NCI-H1930 (cell line): ENCODE measurements around the gene CEACAM4.
"Not testable (repeated sequence)": the region's sequence is repeated elsewhere in the genome, so short reads cannot be mapped to it uniquely, and the experiment has no call there.

ENCODE experiments used
- DNase-seq, 2 experiments: peaks; one replicate each; lab custom pipeline; 2025; lab: John Stamatoyannopoulos, UW

Gene CEACAM4

DNA sequence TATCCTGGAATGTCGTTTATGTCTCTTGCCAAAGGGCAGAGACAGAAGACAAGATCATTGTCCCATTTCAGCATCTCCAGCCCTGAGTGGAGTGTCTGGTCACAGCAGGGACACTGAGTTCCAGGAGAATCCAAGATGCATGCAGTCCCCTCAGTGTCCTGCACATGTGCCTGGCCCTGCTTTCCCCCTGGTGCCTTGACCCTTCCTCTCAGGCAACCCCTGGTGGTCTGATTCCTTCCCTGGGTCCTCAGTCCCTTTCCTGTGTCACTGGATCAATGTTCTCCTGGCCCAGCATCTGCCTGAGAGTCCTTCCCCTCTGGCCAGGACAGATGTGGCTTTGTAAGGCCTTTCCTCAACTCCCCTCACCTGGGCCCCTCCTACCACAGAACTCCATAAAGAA lies 41.9 kb downstream of the CEACAM4 start:
- no peak for DNase-seq

- DNase-seq = no peak
Observed at GRCh38 chr19:41584260-41584810, 42.5 kb downstream of the CEACAM4 start.

- not testable (repeated sequence) for DNase-seq
Observed at GRCh38 chr19:41582577-41583182, 44.2 kb downstream of the CEACAM4 start.

DNA sequence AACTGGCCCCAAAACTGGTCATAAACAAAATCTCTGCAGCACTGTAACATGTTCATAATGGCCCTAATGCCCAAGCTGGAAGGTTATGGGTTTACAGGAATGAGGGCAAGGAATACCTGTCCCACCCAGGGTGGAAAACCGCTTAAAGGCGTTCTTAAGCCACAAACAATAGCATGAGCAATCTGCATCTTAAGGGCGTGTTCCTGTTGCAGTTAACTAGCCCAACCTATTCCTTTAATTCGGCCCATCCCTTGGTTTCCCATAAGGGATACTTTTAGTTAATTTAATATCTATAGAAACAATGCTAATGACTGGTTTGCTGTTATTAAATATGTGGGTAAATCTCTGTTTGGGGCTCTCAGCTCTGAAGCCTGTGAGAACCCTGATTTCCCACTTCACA lies 45.8 kb downstream of the CEACAM4 start:
- DNase-seq = not testable (repeated sequence)

DNA sequence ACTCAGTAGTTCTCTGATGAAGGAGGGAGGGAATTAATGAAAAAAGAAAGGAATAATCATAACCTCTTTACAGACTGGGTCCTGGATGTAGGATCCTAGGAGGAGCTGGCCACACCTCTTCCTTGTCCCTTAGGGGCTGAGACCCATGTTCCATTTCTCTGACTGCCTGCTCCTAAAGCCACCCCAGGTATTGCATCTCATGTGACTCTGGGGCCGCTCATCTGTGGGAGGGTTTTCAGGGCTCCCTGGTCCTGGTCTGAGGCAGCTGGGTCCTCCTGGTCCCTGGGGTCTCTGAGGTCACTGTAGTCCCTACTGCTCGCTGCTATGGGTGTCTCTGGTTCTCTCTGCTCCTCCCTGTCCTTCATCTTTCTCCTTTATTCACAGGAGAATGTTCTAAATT lies 48.0 kb downstream of the CEACAM4 start:
- no peak for DNase-seq

GRCh38 chr19:41577833-41578232 lies 49.0 kb downstream of the CEACAM4 start:
- DNase-seq = no peak

DNA sequence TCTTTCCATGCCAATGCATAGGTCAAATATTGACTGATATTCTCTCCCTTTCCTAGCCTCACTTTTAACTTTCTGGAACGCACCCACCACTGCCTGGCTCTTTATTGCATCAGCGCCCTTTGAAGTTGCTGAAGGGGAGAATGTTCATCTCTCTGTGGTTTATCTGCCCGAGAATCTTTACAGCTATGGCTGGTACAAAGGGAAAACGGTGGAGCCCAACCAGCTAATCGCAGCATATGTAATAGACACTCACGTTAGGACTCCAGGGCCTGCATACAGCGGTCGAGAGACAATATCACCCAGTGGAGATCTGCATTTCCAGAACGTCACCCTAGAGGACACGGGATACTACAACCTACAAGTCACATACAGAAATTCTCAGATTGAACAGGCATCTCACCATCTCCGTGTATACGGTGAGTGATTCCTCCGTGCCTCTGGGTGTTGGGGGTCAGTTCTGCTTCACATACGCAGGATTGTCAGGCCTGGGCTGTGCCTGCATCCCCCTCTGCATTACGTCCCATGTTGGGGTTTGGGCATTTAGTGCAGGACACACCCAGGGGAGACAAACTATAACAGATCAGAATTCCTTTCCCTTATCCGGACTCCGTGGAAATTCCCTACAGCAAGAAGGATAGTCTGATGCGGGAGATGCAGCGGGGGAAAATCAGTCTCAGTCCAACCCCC lies 49.6 kb downstream of the CEACAM4 start:
- no peak for DNase-seq

DNA sequence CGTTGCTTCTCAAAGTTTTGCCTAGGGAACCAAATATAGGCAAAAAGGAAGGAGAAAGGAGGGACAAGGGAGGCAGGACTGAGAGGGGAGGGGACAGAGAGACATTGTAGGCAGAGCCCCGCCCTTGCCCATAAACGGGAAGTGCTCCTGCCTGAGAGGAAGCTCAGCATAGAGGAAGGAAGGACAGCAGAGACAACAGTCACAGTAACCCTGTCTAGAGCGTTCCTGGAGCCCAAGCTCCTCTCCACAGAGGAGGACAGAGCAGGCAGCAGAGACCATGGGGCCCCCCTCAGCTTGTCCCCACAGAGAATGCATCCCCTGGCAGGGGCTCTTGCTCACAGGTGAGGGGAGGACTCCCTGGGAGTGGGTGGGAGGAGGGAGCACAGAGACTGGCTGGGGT lies 50.9 kb downstream of the CEACAM4 start, which contains the start of gene CEACAM21:
CEACAM21 (plus strand) TSS at position 169 of the 400 bp plus-strand sequence; CDS start at position 278, 109 bp downstream.
- DNase-seq = no peak

- DNase-seq = peak; percentile 45 to 83
Observed at GRCh38 chr19:41570639-41571112, 56.2 kb downstream of the CEACAM4 start.

DNA sequence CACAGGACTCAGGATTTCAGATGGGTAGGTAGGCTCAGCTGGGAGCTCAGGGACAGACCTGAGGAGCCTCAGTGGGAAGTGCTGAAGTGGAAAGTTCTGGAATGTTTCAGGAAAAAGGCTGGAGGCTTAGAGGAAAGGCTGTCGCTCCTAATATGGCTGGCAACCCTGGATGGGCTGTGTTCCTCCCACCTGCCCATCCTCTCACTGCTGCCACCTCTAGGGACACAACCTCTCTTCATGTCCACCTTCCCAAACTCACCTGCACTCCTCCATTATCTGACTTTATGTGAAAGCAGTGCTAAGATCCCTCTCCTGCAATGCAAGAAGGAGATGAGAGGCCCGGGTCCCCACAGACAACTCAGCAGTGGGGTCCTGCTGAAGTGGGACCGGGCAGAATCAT lies 56.7 kb downstream of the CEACAM4 start:
- no peak for DNase-seq

- DNase-seq = no peak
Observed at GRCh38 chr19:41569481-41570150, 57.3 kb downstream of the CEACAM4 start.
